Heart right ventricle (tissue), 16 donors: ENCODE results near the gene PGLYRP3. TPM values are rescaled to one million over a fixed set of nuclear protein-coding genes. Genes with fewer than 3 reads are reported as not detected.
A peak's percentile ranks its signal among the peaks of the same experiment; 100 is the strongest.
"Not testable (repeated sequence)": the region's sequence is repeated elsewhere in the genome, so short reads cannot be mapped to it uniquely, and the experiment has no call there.

Experiments
- ATAC-seq, 8 donors: fragments of 200-7000 bp; cut with Tn5 transposase; one replicate each; pipeline ENCODE4 v1.9.1; 2020; ENCODE audit warnings: mild to moderate bottlenecking in 8 of 8, moderate library complexity in 8 of 8, moderate number of reproducible peaks in 1 of 8
- DNase-seq, 2 donors: peaks; one replicate each; pipeline ENCODE4 v3.0.0-alpha.2; 2020
- H3K27ac ChIP-seq, 10 donors: fragments of 200-600 bp; sonication (generic) in 2 of 10; one replicate each; pipeline versions ENCODE4 v1.5.0 to v1.8.0; 2020 to 2022; ENCODE audit warnings: mild to moderate bottlenecking in 3 of 10
- H3K27me3 ChIP-seq, 7 donors: fragments of 200-600 bp; one replicate each; pipeline ENCODE4 v1.8.0; 2021 to 2022; ENCODE audit warnings: mild to moderate bottlenecking in 2 of 7
- H3K36me3 ChIP-seq, 9 donors: fragments of 200-600 bp; sonication (generic) in 1 of 9; one replicate each; pipeline versions ENCODE4 v1.5.0 to v1.8.0; 2020 to 2022; ENCODE audit warnings: mild to moderate bottlenecking in 2 of 9
- H3K4me1 ChIP-seq, 9 donors: fragments of 200-600 bp; sonication (generic) in 1 of 9; one replicate each; pipeline versions ENCODE4 v1.5.0 to v1.8.0; 2020 to 2022; ENCODE audit warnings: mild to moderate bottlenecking in 4 of 9
- H3K4me3 ChIP-seq, 10 donors: fragments of 200-600 bp; sonication (generic) in 2 of 10; one replicate each; pipeline versions ENCODE4 v1.5.0 to v1.8.0; 2020 to 2022; ENCODE audit warnings: mild to moderate bottlenecking in 7 of 10, moderate library complexity in 2 of 10
- H3K9me3 ChIP-seq, 11 donors: fragments of 200-600 bp in 10 of 11; sonication (generic) in 2 of 11; one replicate each; pipeline versions ENCODE4 v1.5.0 to v1.8.0; 2013 to 2022; ENCODE audit warnings: mild to moderate bottlenecking in 2 of 11, control low read depth in 1 of 11, moderate library complexity in 1 of 11
- CTCF ChIP-seq, 9 donors: fragments of 200-600 bp; sonication (generic) in 2 of 9; IDR thresholded peaks; one replicate each; pipeline versions ENCODE4 v1.5.0 to v1.8.0; 2021 to 2022; ENCODE audit warnings: antibody characterized with exemption in 9 of 9, mild to moderate bottlenecking in 5 of 9, moderate library complexity in 1 of 9
- WGBS, 2 donors: extraction: QIAGEN DNeasy Blood & Tissue Kit; methylation state at CpG; one replicate each; pipeline ENCODE4 v1.1.7; 2013; ENCODE audit warnings: inconsistent platforms in 1 of 2; 5-methylcytosine and 5-hydroxymethylcytosine counted together
- intact Hi-C, 10 donors: fragments of 100-400 bp; cut with DNase I; formaldehyde crosslinking; loops; one replicate each; pipeline versions ENCODE4 v1.11.1 to v1.14.2; 2022
- polyA plus RNA-seq, 2 donors: library from polyadenylated mRNA; stranded (reverse); fragments of 200-250 nt; gene quantifications; one replicate each; pipeline ENCODE4 v1.2.3, GENCODE V29; 2013
- total RNA-seq, 10 donors: library from RNA; stranded (reverse); fragmentation: NEBNext Ultra II Directional in 3 of 10; extraction: Animal tissue kit (Norgen Biotek cat#: 25700) in 3 of 10; gene quantifications; one replicate each; pipeline versions ENCODE4 v1.2.1 to v1.2.4, GENCODE V29; 2021 to 2023
- donor health status: Arrhythmogenic right ventricular cardiomyopathy.
- donor health status: ischemic (EF 13 %, LVEDD 7.1; RV severe dilation, severe dysfunction).
- donor health status: healthy with polysubstance abuse.
- donor health status: DM: no; HTN: yes; CAD: no.
- donor health status: DM: no; HTN: no; CAD: no.
- donor health status: ischemic (EF 25% LVEDD 6.9; RV normal size, moderate dysfunction).
- donor health status: ischemic (EF 25% LVEDD 5.7; RV mildly dilated, moderate dysfunction).
- donor health status: healthy.
- donor health status: DM: yes; HTN: yes; CAD: no.
- donor health status: Ischemic cardiomyopathy.
- donor health status: ischemic (EF 35%, LVEDD 5.7; RV mildly dilated, moderate dysfunction).
- donor health status: nonischemic (EF 11% LVEDD 7.7; RV severe dilation, severe dysfunction).
- donor health status: DM: yes; HTN: yes; CAD: no.
- donor health status: PGD.
- donor health status: ischemic (EF 29% LVEDD 5.4; RV normal size, mild dysfunction).
- donor health status: nonischemic (EF 23%, LVEDD 6.1; RV moderate dilation, normal function).

PGLYRP3 gene
- total and polyA plus RNA-seq, 12 donors: not detected

GRCh38 chr1:153347856-153348255, 35.1 kb upstream of the PGLYRP3 start:
- Histone ChIP-seq H3K27me3 (peaks cover 0 to 65% (median 36%) of the 10 kb centered on the region in 7 donors), H3K9me3 (no peaks in the 10 kb centered on the region), H3K36me3 (no peaks in the 10 kb centered on the region), H3K27ac (no peak overlapping the region), H3K4me3 (no peak overlapping the region), H3K4me1 (peaks cover 0 to 17% (median 0%) of the 10 kb centered on the region in 9 donors)
- no peak for DNase-seq
- TF ChIP-seq CTCF (IDR thresholded peaks at IDR 0.05): no peak
- 63 to 67% methylated on average over 7 of the region's 7 CpGs for WGBS, 2 donors
- no peak for ATAC-seq
- intact Hi-C loops: no loop called here

GRCh38 chr1:153347049-153347448, 34.3 kb upstream of the PGLYRP3 start:
- Histone ChIP-seq H3K27me3 (peaks cover 0 to 64% (median 39%) of the 10 kb centered on the region in 7 donors), H3K4me1 (peaks cover 0 to 17% (median 0%) of the 10 kb centered on the region in 9 donors)
- H3K9me3 ChIP-seq, DNase-seq, H3K27ac ChIP-seq, H3K4me3 ChIP-seq, ATAC-seq, intact Hi-C loops, H3K36me3 ChIP-seq: not testable (repeated sequence)
- WGBS, 2 donors: 64 to 72% methylated on average over 14 of the region's 14 CpGs

DNA sequence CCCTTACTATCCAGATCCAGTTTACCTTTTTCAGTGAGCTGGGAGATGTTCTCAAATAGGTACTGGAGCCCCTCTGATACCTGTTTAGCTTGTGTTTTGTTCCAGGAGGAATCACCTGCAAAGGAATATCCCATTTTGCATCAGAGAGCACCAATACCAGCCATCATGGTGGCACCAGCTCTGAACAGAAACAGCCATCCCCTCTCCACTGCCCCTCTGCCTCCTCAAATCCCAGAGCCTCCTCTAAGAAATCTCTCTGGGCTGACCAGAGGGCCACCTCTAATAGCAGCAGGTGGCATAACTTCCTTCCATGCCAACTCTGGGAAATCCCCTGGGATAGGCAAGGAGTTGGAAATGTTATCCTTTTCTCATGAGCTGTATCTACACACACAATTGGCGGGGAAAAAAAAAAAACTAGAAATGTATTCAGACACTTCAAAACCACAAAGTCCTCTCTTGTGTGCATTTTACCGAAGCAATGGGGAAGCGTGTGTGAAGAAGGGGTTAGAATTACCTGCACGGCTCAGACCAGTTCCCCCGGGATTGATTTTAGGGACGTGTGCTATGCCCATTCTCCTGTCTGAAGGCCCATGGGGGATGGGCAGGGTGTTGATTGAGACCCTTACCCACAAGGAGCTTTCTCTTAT, 33.4 kb upstream of the PGLYRP3 start:
- TF ChIP-seq CTCF (IDR thresholded peaks at IDR 0.05): no peak
- no peak for DNase-seq
- Histone ChIP-seq H3K36me3 (no peaks in the 10 kb centered on the region), H3K27ac (no peak overlapping the region), H3K9me3 (no peaks in the 10 kb centered on the region), H3K27me3 (peaks cover 0 to 55% (median 39%) of the 10 kb centered on the region in 7 donors), H3K4me3 (no peak overlapping the region), H3K4me1 (peaks cover 0 to 17% (median 0%) of the 10 kb centered on the region in 9 donors)
- intact Hi-C loops: no loop called here
- WGBS, 2 donors: 74 to 76% methylated on average over 6 of the region's 6 CpGs
- ATAC-seq: no peak

DNA sequence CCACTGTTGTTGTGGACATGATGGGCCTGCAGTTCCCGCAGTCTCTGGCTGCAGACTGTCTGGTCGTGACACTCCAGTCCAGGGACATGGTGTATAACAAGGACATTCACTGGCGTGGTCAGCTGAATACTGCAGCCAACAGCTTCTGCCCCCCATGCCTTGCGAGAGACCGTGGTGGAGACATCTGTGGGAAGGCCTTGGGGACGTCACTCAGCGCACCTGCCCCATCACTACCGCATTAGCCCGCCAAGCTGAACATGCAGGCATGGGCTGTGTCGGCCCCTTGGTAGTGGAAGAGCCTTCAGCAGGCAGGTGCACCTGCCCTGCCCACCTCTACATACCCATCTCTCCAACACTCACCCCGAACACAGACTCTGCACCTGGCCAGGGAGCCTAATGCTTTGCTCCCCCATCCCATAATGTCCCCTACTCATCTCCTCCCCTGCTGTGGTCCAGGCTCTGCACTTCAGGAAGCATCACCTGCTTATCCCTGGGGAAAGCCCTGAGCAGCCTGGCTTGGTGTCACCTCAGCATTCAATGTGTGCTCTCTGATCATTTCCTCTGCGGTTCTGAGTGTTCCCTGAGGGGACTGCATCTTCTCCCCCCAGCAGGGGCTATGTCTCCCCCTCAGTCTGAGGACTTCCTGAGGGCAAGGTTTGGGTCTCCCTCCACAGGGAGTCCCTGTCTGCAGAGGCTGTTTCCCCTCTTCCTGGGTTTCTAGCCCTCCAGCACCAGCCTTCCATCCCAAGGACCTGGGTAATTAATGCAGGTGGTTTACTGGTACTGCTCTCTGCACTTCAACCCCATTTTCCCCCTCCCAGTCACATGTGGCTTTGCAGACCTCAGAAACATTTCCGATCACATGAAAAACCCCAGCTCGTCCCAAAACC, 32.7 kb upstream of the PGLYRP3 start:
- Histone ChIP-seq H3K27me3 (peaks cover 0 to 49% (median 33%) of the 10 kb centered on the region in 7 donors), H3K36me3 (no peaks in the 10 kb centered on the region), H3K9me3 (no peaks in the 10 kb centered on the region), H3K4me1 (peaks cover 0 to 17% (median 0%) of the 10 kb centered on the region in 9 donors), H3K4me3 (no peak overlapping the region), H3K27ac (no peak overlapping the region)
- DNase-seq (no peak), ATAC-seq (peak in 2 of 8 donors; percentile 16 to 43)
- intact Hi-C loops: no loop called here
- 85 to 87% methylated on average over 14 of the region's 14 CpGs for WGBS, 2 donors
- TF ChIP-seq CTCF (IDR thresholded peaks at IDR 0.05): no peak
